Globus pallidus (tissue), 1 donor: ENCODE measurements around the gene COX7A2L.
A peak's percentile ranks its signal among the peaks of the same experiment; 100 is the strongest.
"Not testable (repeated sequence)": the region's sequence is repeated elsewhere in the genome, so short reads cannot be mapped to it uniquely, and the experiment has no call there.

Source experiments
- DNase-seq: peaks from one replicate; pipeline ENCODE4 v3.0.0-alpha.2; 2015; ENCODE audit warnings: low spot score

The COX7A2L gene

GRCh38 chr2:42339191-42339912 is 21.7 kb downstream of the COX7A2L start:
- no peak for DNase-seq

- DNase-seq: no peak
Measured at GRCh38 chr2:42338567-42339190, 22.3 kb downstream of the COX7A2L start.

- no peak for DNase-seq
Measured at GRCh38 chr2:42337846-42338566, 23.0 kb downstream of the COX7A2L start.

- no peak for DNase-seq
Measured at GRCh38 chr2:42337356-42337820, 23.6 kb downstream of the COX7A2L start.

GRCh38 chr2:42336361-42336965 is 24.6 kb downstream of the COX7A2L start:
- DNase-seq: no peak

- no peak for DNase-seq
Measured at GRCh38 chr2:42335514-42336104, 25.4 kb downstream of the COX7A2L start.

GRCh38 chr2:42334865-42335264 is 26.2 kb downstream of the COX7A2L start:
- DNase-seq: not testable (repeated sequence)

GRCh38 chr2:42334220-42334619 is 26.8 kb downstream of the COX7A2L start:
- no peak for DNase-seq

GRCh38 chr2:42333579-42333978 is 27.4 kb downstream of the COX7A2L start:
- no peak for DNase-seq

- no peak for DNase-seq
Measured at GRCh38 chr2:42332575-42332974, 28.4 kb downstream of the COX7A2L start.

GRCh38 chr2:42331569-42332284 is 29.3 kb downstream of the COX7A2L start:
- no peak for DNase-seq

- no peak for DNase-seq
Measured at GRCh38 chr2:42329736-42330135, 31.3 kb downstream of the COX7A2L start.

GRCh38 chr2:42328923-42329322 is 32.1 kb downstream of the COX7A2L start:
- DNase-seq: no peak

GRCh38 chr2:42328148-42328833 is 32.7 kb downstream of the COX7A2L start:
- peak; percentile 13 for DNase-seq

GRCh38 chr2:42327125-42327524 is 33.9 kb downstream of the COX7A2L start:
- DNase-seq: no peak

- DNase-seq: no peak
Measured at GRCh38 chr2:42325609-42326008, 35.4 kb downstream of the COX7A2L start.

- DNase-seq: no peak
Measured at GRCh38 chr2:42324949-42325348, 36.1 kb downstream of the COX7A2L start.

- DNase-seq: no peak
Measured at GRCh38 chr2:42324244-42324643, 36.8 kb downstream of the COX7A2L start.

- no peak for DNase-seq
Measured at GRCh38 chr2:42321452-42322064, 39.5 kb downstream of the COX7A2L start.

GRCh38 chr2:42319265-42319664 is 41.8 kb downstream of the COX7A2L start:
- no peak for DNase-seq
